HEK293 (cell line): ENCODE results near the gene MPHOSPH9.

Experiments used
- BCL11B ChIP-seq: fragments of 450-650 bp; formaldehyde crosslinking; IDR thresholded peaks from 2 replicates; pipeline ENCODE4 v1.5.1; 2016; ENCODE audit warnings: low read depth, missing biosample characterization, missing genetic modification characterization
- HOXA7 ChIP-seq: sonication (generic); formaldehyde crosslinking; IDR thresholded peaks from 2 replicates; pipeline ENCODE4 v1.8.1; 2022; ENCODE audit warnings: missing genetic modification reagents, borderline replicate concordance
- HOXC10 ChIP-seq: sonication (generic); formaldehyde crosslinking; IDR thresholded peaks from 2 replicates; pipeline ENCODE4 v1.8.1; 2023; ENCODE audit warnings: mild to moderate bottlenecking, missing genetic modification reagents
- KLF8 ChIP-seq: fragments of 450-650 bp; formaldehyde crosslinking; IDR thresholded peaks from 2 replicates; pipeline ENCODE4 v1.5.1; 2016; ENCODE audit warnings: missing biosample characterization, missing genetic modification characterization
- MEIS1 ChIP-seq: sonication (generic); formaldehyde crosslinking; IDR thresholded peaks from 2 replicates; pipeline ENCODE4 v1.8.1; 2022; ENCODE audit warnings: missing genetic modification reagents, mild to moderate bottlenecking, borderline replicate concordance
- MYNN ChIP-seq: fragments of 450-650 bp; formaldehyde crosslinking; IDR thresholded peaks from 2 replicates; pipeline ENCODE4 v1.5.1; 2016; ENCODE audit warnings: missing biosample characterization, missing genetic modification characterization, borderline replicate concordance
- PBX3 ChIP-seq: sonication (generic); formaldehyde crosslinking; IDR thresholded peaks from 2 replicates; pipeline ENCODE4 v1.8.1; 2022; ENCODE audit warnings: mild to moderate bottlenecking, moderate library complexity, missing genetic modification reagents
- PRDM1 ChIP-seq: fragments of 450-650 bp; formaldehyde crosslinking; IDR thresholded peaks from 2 replicates; pipeline ENCODE4; 2016; ENCODE audit warnings: missing biosample characterization, missing genetic modification characterization
- RBAK ChIP-seq: fragments of 450-650 bp; formaldehyde crosslinking; IDR thresholded peaks from 2 replicates; pipeline ENCODE4 v1.5.1; 2016; ENCODE audit warnings: missing biosample characterization, missing genetic modification characterization
- SALL2 ChIP-seq: fragments of 450-650 bp; formaldehyde crosslinking; IDR thresholded peaks from 2 replicates; pipeline ENCODE4 v1.5.0; 2017; ENCODE audit warnings: missing biosample characterization, mild to moderate bottlenecking, missing genetic modification characterization, borderline replicate concordance
- ZBTB20 ChIP-seq: fragments of 450-650 bp; formaldehyde crosslinking; IDR thresholded peaks from 2 replicates; pipeline ENCODE4 v1.5.1; 2016; ENCODE audit warnings: missing biosample characterization, missing genetic modification characterization
- ZBTB26 ChIP-seq: fragments of 450-650 bp; formaldehyde crosslinking; optimal IDR thresholded peaks from 2 replicates; pipeline ENCODE3; 2016; ENCODE audit warnings: missing biosample characterization, mild to moderate bottlenecking, missing genetic modification characterization
- ZBTB44 ChIP-seq: fragments of 450-650 bp; IDR thresholded peaks from 2 replicates; pipeline ENCODE4 v1.5.1; 2018; ENCODE audit warnings: missing biosample characterization, mild to moderate bottlenecking, missing genetic modification characterization
- ZFHX2 ChIP-seq: fragments of 450-650 bp; formaldehyde crosslinking; conservative IDR thresholded peaks from 2 replicates; pipeline ENCODE4 v1.5.1; 2016; ENCODE audit warnings: missing biosample characterization, missing genetic modification characterization
- ZFP37 ChIP-seq: fragments of 450-650 bp; formaldehyde crosslinking; IDR thresholded peaks from 2 replicates; pipeline ENCODE4 v1.5.1; 2016; ENCODE audit warnings: missing biosample characterization, missing genetic modification characterization
- ZNF114 ChIP-seq: fragments of 450-650 bp; formaldehyde crosslinking; IDR thresholded peaks from 2 replicates; pipeline ENCODE4 v1.5.0; 2017; ENCODE audit warnings: missing biosample characterization, missing genetic modification characterization
- ZNF138 ChIP-seq: fragments of 450-650 bp; formaldehyde crosslinking; IDR thresholded peaks from 2 replicates; pipeline ENCODE4 v1.5.1; 2016; ENCODE audit warnings: missing biosample characterization, missing genetic modification characterization, borderline replicate concordance
- ZNF169 ChIP-seq: fragments of 450-650 bp; formaldehyde crosslinking; IDR thresholded peaks from 2 replicates; pipeline ENCODE4 v1.5.1; 2016; ENCODE audit warnings: missing biosample characterization, missing genetic modification characterization
- ZNF174 ChIP-seq: fragments of 450-650 bp; formaldehyde crosslinking; IDR thresholded peaks from 2 replicates; pipeline ENCODE4 v1.5.0; 2017; ENCODE audit warnings: missing biosample characterization, mild to moderate bottlenecking, missing genetic modification characterization
- ZNF214 ChIP-seq: fragments of 450-650 bp; formaldehyde crosslinking; IDR thresholded peaks from 2 replicates; pipeline ENCODE4 v1.5.1; 2017; ENCODE audit warnings: missing biosample characterization, mild to moderate bottlenecking, missing genetic modification characterization, borderline replicate concordance
- ZNF239 ChIP-seq: fragments of 450-650 bp; formaldehyde crosslinking; IDR thresholded peaks from 2 replicates; pipeline ENCODE4 v1.5.1; 2016; ENCODE audit warnings: missing biosample characterization, missing genetic modification characterization
- ZNF266 ChIP-seq: fragments of 450-650 bp; formaldehyde crosslinking; IDR thresholded peaks from 2 replicates; pipeline ENCODE4 v1.5.1; 2016; ENCODE audit warnings: missing biosample characterization, missing genetic modification characterization, low read depth
- ZNF324 ChIP-seq: fragments of 450-650 bp; formaldehyde crosslinking; IDR thresholded peaks from 2 replicates; pipeline ENCODE4 v1.5.1; 2016; ENCODE audit warnings: missing biosample characterization, missing genetic modification characterization
- ZNF350 ChIP-seq: fragments of 450-650 bp; formaldehyde crosslinking; IDR thresholded peaks from 2 replicates; pipeline ENCODE4 v1.5.0; 2017; ENCODE audit warnings: missing biosample characterization, mild to moderate bottlenecking, missing genetic modification characterization
- ZNF366 ChIP-seq: fragments of 450-650 bp; formaldehyde crosslinking; conservative IDR thresholded peaks from 2 replicates; pipeline ENCODE4 v1.5.1; 2016; ENCODE audit warnings: missing biosample characterization, missing genetic modification characterization
- ZNF394 ChIP-seq: fragments of 450-650 bp; formaldehyde crosslinking; IDR thresholded peaks from 2 replicates; pipeline ENCODE4 v1.5.1; 2016; ENCODE audit warnings: missing biosample characterization, missing genetic modification characterization, mild to moderate bottlenecking, moderate library complexity, borderline replicate concordance
- ZNF426 ChIP-seq: fragments of 450-650 bp; formaldehyde crosslinking; IDR thresholded peaks from 2 replicates; pipeline ENCODE4 v1.5.1; 2017; ENCODE audit warnings: missing biosample characterization, missing genetic modification characterization, mild to moderate bottlenecking, inconsistent platforms, moderate library complexity
- ZNF48 ChIP-seq: fragments of 450-650 bp; formaldehyde crosslinking; IDR thresholded peaks from 2 replicates; pipeline ENCODE4 v1.5.1; 2016; ENCODE audit warnings: missing biosample characterization, missing genetic modification characterization
- ZNF530 ChIP-seq: fragments of 450-650 bp; formaldehyde crosslinking; IDR thresholded peaks from 2 replicates; pipeline ENCODE4 v1.5.1; 2016; ENCODE audit warnings: low read depth, missing biosample characterization, missing genetic modification characterization
- ZSCAN16 ChIP-seq: fragments of 450-650 bp; formaldehyde crosslinking; IDR thresholded peaks from 2 replicates; pipeline ENCODE4 v1.5.1; 2016; ENCODE audit warnings: missing biosample characterization, missing genetic modification characterization
- TF ChIP-seq, protein P1 (sequence below): fragments of 450-650 bp; formaldehyde crosslinking; conservative IDR thresholded peaks from 2 replicates; pipeline ENCODE4 v1.5.1; 2016; ENCODE audit warnings: low read depth, missing biosample characterization, missing genetic modification characterization

MPHOSPH9 gene

DNA sequence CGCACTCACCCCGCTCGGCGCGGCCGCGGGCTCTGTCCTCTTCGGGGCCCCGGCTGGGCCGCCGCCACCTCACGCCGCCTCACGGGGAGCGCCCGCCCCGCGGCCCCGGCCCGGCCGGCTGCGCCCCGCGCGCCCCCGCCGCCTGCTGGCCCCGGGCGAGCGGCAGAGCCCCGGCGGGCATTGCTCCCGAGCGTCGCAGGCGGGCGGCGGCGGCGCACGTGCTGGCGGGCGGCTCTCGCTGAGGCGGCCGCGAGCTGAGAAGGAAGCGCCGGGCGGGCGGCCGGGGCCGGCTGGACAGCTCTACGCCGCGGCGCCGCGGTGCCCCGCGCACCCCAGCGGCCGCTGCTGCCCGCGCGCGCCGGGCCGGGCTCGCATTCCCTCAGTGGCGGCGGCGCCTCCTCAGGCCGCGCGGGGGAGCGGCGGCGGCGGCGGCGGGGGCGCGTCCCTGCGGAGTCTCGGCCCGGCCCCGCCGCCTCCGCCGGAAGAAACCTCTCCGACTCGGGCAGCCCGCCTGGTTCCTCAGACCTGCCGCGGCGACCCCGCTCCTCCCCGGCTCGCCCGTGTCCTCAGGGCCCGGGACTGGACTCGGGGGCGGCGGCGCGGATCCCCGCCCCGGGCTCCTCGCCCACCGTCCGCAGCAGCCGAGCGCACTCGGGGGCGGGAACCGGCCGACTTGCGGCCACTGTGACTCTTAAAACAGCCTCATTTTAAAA lies 82.0 kb downstream of the MPHOSPH9 start, which contains the start of gene PITPNM2 (continued):
- TF ChIP-seq ZNF366 (tag by site-specific recombination) (no peak), BCL11B (tag by site-specific recombination) (no peak), KLF8 (tag by site-specific recombination) (peak; percentile 14; the same call in 1 of the 2 replicates), ZNF114 (tag by site-specific recombination) (no peak), ZNF174 (tag by site-specific recombination) (no peak), ZNF138 (no peak), ZNF350 (tag by site-specific recombination) (no peak), ZNF530 (no peak), ZNF169 (tag by site-specific recombination) (no peak), ZBTB44 (no peak), ZNF48 (no peak), ZSCAN16 (tag by site-specific recombination) (no peak), ZNF324 (no peak), PRDM1 (tag by site-specific recombination) (no peak), SALL2 (no peak), ZFP37 (tag by site-specific recombination) (no peak), MYNN (tag by site-specific recombination) (no peak), HOXA7 (CRISPR knock-in tag) (no peak), ZNF214 (tag by site-specific recombination) (no peak), HOXC10 (CRISPR knock-in tag) (no peak), ZNF239 (no peak), ZBTB20 (tag by site-specific recombination) (no peak), ZNF266 (tag by site-specific recombination) (no peak), ZFHX2 (tag by site-specific recombination) (peak; percentile 72), ZNF426 (tag by site-specific recombination) (no peak), ZNF394 (no peak), ZBTB26 (tag by site-specific recombination) (peak; percentile 77), PBX3 (0 out of 2 replicates have a peak, but pooled peaks have one; percentile 5), RBAK (tag by site-specific recombination) (no peak), MEIS1 (CRISPR knock-in tag) (no peak)
- TF ChIP-seq, protein P1, sequence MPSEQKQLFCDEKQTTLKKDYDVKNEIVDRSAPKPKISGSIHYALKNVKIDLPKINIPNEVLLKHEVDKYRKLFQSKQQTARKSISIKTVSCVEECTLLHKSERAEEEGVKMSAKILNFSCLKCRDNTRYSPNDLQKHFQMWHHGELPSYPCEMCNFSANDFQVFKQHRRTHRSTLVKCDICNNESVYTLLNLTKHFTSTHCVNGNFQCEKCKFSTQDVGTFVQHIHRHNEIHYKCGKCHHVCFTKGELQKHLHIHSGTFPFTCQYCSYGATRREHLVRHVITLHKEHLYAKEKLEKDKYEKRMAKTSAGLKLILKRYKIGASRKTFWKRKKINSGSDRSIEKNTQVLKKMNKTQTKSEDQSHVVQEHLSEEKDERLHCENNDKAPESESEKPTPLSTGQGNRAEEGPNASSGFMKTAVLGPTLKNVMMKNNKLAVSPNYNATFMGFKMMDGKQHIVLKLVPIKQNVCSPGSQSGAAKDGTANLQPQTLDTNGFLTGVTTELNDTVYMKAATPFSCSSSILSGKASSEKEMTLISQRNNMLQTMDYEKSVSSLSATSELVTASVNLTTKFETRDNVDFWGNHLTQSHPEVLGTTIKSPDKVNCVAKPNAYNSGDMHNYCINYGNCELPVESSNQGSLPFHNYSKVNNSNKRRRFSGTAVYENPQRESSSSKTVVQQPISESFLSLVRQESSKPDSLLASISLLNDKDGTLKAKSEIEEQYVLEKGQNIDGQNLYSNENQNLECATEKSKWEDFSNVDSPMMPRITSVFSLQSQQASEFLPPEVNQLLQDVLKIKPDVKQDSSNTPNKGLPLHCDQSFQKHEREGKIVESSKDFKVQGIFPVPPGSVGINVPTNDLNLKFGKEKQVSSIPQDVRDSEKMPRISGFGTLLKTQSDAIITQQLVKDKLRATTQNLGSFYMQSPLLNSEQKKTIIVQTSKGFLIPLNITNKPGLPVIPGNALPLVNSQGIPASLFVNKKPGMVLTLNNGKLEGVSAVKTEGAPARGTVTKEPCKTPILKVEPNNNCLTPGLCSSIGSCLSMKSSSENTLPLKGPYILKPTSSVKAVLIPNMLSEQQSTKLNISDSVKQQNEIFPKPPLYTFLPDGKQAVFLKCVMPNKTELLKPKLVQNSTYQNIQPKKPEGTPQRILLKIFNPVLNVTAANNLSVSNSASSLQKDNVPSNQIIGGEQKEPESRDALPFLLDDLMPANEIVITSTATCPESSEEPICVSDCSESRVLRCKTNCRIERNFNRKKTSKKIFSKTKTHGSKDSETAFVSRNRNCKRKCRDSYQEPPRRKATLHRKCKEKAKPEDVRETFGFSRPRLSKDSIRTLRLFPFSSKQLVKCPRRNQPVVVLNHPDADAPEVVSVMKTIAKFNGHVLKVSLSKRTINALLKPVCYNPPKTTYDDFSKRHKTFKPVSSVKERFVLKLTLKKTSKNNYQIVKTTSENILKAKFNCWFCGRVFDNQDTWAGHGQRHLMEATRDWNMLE = no peak
